Keratinocyte (primary cell): ENCODE data around the gene GHITM. TPM values are rescaled to one million over a fixed set of nuclear protein-coding genes. Genes with fewer than 3 reads are reported as not detected.

Experiments used
- DNase-seq: peaks from one replicate; pipeline ENCODE4 v3.0.0-alpha.2; 2011; ENCODE audit warnings: low read depth, missing footprints, low spot score
- FAIRE-seq: peaks from 2 replicates; lab custom pipeline; 2011; peaks lifted over from hg19 to GRCh38; lab: Jason Lieb, UNC
- H2AFZ ChIP-seq: 2 replicates; pipeline ENCODE4 v1.6.0; 2012; ENCODE audit warnings: low read length, control low read depth, inconsistent platforms; ENCODE audit not compliant: control insufficient read depth
- H3K27ac ChIP-seq: 2 replicates; pipeline ENCODE4 v1.5.1; 2011; ENCODE audit warnings: low read length; ENCODE audit not compliant: control insufficient read depth, insufficient read depth
- H3K27me3 ChIP-seq: 3 replicates; pipeline ENCODE4 v1.6.0; 2011; ENCODE audit warnings: low read length; ENCODE audit not compliant: control insufficient read depth, insufficient read depth; ENCODE audit errors: extremely low read depth
- H3K36me3 ChIP-seq, 2 experiments: 2 replicates in 1 of 2; 3 replicates in 1 of 2; pipeline ENCODE4 v1.5.1; 2011; ENCODE audit warnings: low read length in 2 of 2, mild to moderate bottlenecking in 1 of 2; ENCODE audit not compliant: control insufficient read depth in 2 of 2, insufficient read depth in 2 of 2; ENCODE audit errors: extremely low read depth in 1 of 2
- H3K4me1 ChIP-seq: 3 replicates; pipeline ENCODE4 v1.5.1; 2011; ENCODE audit warnings: low read length; ENCODE audit not compliant: control insufficient read depth, insufficient read depth; ENCODE audit errors: extremely low read depth
- H3K4me2 ChIP-seq: 3 replicates; pipeline ENCODE4 v1.6.0; 2011; ENCODE audit warnings: low read depth, low read length; ENCODE audit not compliant: control insufficient read depth, insufficient read depth; ENCODE audit errors: extremely low read depth
- H3K4me3 ChIP-seq, 3 experiments: fragments of 200-600 bp in 1 of 3; sonication (generic) in 1 of 3; 2 replicates in 2 of 3; 3 replicates in 1 of 3; pipeline ENCODE4 v1.5.1; 2011 to 2016; ENCODE audit warnings: low read length in 3 of 3, mild to moderate bottlenecking in 3 of 3, control low read depth in 2 of 3, inconsistent platforms in 1 of 3, low read depth in 1 of 3, mixed read lengths in 1 of 3, mixed run types in 1 of 3, moderate library complexity in 1 of 3; ENCODE audit not compliant: control insufficient read depth in 2 of 3, insufficient read depth in 2 of 3; ENCODE audit errors: extremely low read depth in 1 of 3
- H3K79me2 ChIP-seq: 2 replicates; pipeline ENCODE4 v1.6.0; 2012; ENCODE audit warnings: low read length; ENCODE audit not compliant: control insufficient read depth, insufficient read depth
- H3K9ac ChIP-seq: 3 replicates; pipeline ENCODE4 v1.6.0; 2011; ENCODE audit warnings: low read length; ENCODE audit not compliant: control insufficient read depth, insufficient read depth; ENCODE audit errors: extremely low read depth
- H3K9me1 ChIP-seq: 3 replicates; pipeline ENCODE4 v1.6.0; 2011; ENCODE audit warnings: low read length; ENCODE audit not compliant: control insufficient read depth, insufficient read depth; ENCODE audit errors: extremely low read depth
- H3K9me3 ChIP-seq: 2 replicates; pipeline ENCODE4 v1.5.1; 2012; ENCODE audit warnings: low read depth, low read length; ENCODE audit not compliant: control insufficient read depth
- H4K20me1 ChIP-seq: 3 replicates; pipeline ENCODE4 v1.6.0; 2011; ENCODE audit warnings: low read length; ENCODE audit not compliant: control insufficient read depth, insufficient read depth; ENCODE audit errors: extremely low read depth
- EZH2 ChIP-seq: IDR thresholded peaks from one replicate; pipeline ENCODE4 v1.6.1; 2012; ENCODE audit warnings: inconsistent platforms, mild to moderate bottlenecking, low read length, moderate library complexity
- dilution Hi-C: fragments of 300-500 bp; cut with MboI; formaldehyde crosslinking; loops from one replicate; pipeline ENCODE4 v1.7.0; 2020; ENCODE audit warnings: low sequenced_read_pairs; ENCODE audit not compliant: extremely low pct_ligation_motif_present
- polyA plus RNA-seq, 5 experiments: library from polyadenylated mRNA; depleted of rRNA in 3 of 5; stranded (reverse) in 3 of 5; stranded (forward) in 1 of 5; unstranded in 1 of 5; fragments of >200 nt; gene quantifications; 1 replicate in 1 of 5; 2 replicates in 3 of 5; 3 replicates in 1 of 5; pipeline versions ENCODE4 v1.2.1 to v1.2.3, GENCODE V29; 2011 to 2012; ENCODE audit warnings: missing spikeins in 2 of 5, low read depth in 1 of 5, low replicate concordance in 1 of 5
- TF ChIP-seq, protein P1 (sequence below), 3 experiments: IDR thresholded peaks in 1 of 3; conservative IDR thresholded peaks in 1 of 3; optimal IDR thresholded peaks in 1 of 3; 2 replicates in 2 of 3; 3 replicates in 1 of 3; pipeline versions ENCODE3 to v1.5.1; 2011; ENCODE audit warnings: low read length in 3 of 3, mild to moderate bottlenecking in 3 of 3, moderate library complexity in 2 of 3, control low read depth in 1 of 3, inconsistent platforms in 1 of 3; ENCODE audit not compliant: insufficient read depth in 2 of 3; ENCODE audit errors: extremely low read depth in 1 of 3

Gene GHITM
- polyA plus RNA-seq, 1 donor (not counting 4 experiments of a cell fraction or from before 2014, with no cell fraction given) = 214 TPM

DNA sequence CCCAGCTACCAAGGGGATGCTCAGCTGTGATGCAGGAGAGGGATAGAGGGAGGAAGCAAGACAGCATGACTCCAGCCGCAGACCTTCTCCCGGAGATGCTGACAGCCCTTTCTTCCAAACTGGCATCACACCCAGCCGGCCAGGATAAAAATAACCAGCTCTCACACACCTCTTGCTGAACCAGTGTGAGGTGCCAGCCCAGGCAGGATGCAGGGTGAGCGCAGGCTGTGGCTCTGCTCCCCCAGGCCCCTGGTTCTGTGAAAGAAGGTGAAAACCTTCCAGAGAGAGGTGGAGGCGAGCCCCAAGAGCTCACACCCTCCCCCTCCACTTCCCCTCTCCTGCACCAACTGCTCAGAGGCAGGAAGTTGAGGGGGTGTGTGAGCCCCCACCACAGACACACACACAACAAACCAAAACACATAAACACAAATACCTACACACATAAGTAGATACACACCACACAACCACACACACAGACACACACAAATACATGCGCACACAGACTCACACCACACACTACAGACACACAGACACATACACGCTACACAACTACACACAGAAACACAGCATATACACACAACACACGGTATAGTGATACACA, 38.3 kb downstream of the GHITM start:
- Histone ChIP-seq H3K9ac (peak overlapping the region; percentile 33), H3K36me3 (no peaks in the 10 kb centered on the region), H3K4me2 (peak overlapping the region; percentile 62), H3K4me3 (no peak overlapping the region), H3K79me2 (no peaks in the 10 kb centered on the region), H3K9me3 (no peaks in the 10 kb centered on the region), H3K4me1 (peaks cover 26% of the 10 kb centered on the region), H3K27me3 (no peaks in the 10 kb centered on the region), H3K9me1 (peaks cover 3% of the 10 kb centered on the region), H3K27ac (peak overlapping the region; percentile 90), H2AFZ (peak overlapping the region; percentile 81), H4K20me1 (no peaks in the 10 kb centered on the region)
- dilution Hi-C loops = no loop called here
- no peak for DNase-seq
- FAIRE-seq = peak; percentile 23
- TF ChIP-seq, protein P1, sequence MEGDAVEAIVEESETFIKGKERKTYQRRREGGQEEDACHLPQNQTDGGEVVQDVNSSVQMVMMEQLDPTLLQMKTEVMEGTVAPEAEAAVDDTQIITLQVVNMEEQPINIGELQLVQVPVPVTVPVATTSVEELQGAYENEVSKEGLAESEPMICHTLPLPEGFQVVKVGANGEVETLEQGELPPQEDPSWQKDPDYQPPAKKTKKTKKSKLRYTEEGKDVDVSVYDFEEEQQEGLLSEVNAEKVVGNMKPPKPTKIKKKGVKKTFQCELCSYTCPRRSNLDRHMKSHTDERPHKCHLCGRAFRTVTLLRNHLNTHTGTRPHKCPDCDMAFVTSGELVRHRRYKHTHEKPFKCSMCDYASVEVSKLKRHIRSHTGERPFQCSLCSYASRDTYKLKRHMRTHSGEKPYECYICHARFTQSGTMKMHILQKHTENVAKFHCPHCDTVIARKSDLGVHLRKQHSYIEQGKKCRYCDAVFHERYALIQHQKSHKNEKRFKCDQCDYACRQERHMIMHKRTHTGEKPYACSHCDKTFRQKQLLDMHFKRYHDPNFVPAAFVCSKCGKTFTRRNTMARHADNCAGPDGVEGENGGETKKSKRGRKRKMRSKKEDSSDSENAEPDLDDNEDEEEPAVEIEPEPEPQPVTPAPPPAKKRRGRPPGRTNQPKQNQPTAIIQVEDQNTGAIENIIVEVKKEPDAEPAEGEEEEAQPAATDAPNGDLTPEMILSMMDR (optimal IDR thresholded peaks at IDR 0.05 in 1 of 3, IDR thresholded peaks at IDR 0.05 in 1 of 3, conservative IDR thresholded peaks at IDR 0.05 in 1 of 3; ENCODE audit: extremely low read depth in 1 of 3, insufficient read depth in 2 of 3, low read length in 3 of 3) = no peak

- peak overlapping the region; percentile 90 for H3K27ac ChIP-seq
- peak overlapping the region; percentile 81 for H2AFZ ChIP-seq
- no peaks in the 10 kb centered on the region for H3K9me3 ChIP-seq
- DNase-seq = no peak
- peaks cover 3% of the 10 kb centered on the region for H3K9me1 ChIP-seq
- peaks cover 23% of the 10 kb centered on the region for H3K4me1 ChIP-seq
- no peak overlapping the region for H3K4me3 ChIP-seq
- peak; percentile 75 for FAIRE-seq
- no peaks in the 10 kb centered on the region for H3K79me2 ChIP-seq
- H3K27me3 ChIP-seq = no peaks in the 10 kb centered on the region
- dilution Hi-C loops = no loop called here
- peak overlapping the region; percentile 33 for H3K9ac ChIP-seq
- no peaks in the 10 kb centered on the region for H3K36me3 ChIP-seq
- no peaks in the 10 kb centered on the region for H4K20me1 ChIP-seq
- H3K4me2 ChIP-seq = peak overlapping the region; percentile 66
- TF ChIP-seq EZH2 = no peak
- TF ChIP-seq, protein P1 (optimal IDR thresholded peaks at IDR 0.05 in 1 of 3, IDR thresholded peaks at IDR 0.05 in 1 of 3, conservative IDR thresholded peaks at IDR 0.05 in 1 of 3; ENCODE audit: extremely low read depth in 1 of 3, insufficient read depth in 2 of 3, low read length in 3 of 3) = no peak
Measured at GRCh38 chr10:84178160-84178609, 38.9 kb downstream of the GHITM start.
